GM12878 (cell line): ENCODE data around the gene S100A3. TPM values are rescaled to one million over a fixed set of nuclear protein-coding genes. Genes with fewer than 3 reads are reported as not detected.

Experiments
- ATAC-seq: fragments of 200-7000 bp; cut with Tn5 transposase; 3 replicates; pipeline ENCODE4 v1.9.1; 2020; ENCODE audit warnings: mild to moderate bottlenecking, moderate library complexity
- BruUV-seq: library from RNA; stranded (reverse); fragments of 400-500 nt; replicated peaks from 2 replicates; lab custom pipeline; 2021; lab: Mats Ljungman, UMichigan
- CTCF ChIA-PET: fragments of 300-600 bp; sonication (Branson Sonifier 250); formaldehyde crosslinking; extraction: SDS; loops from one replicate; lab custom pipeline; 2021; ENCODE audit warnings: inconsistent platforms; lab: Yijun Ruan, JAX
- POLR2A ChIA-PET: fragments of 350-600 bp; formaldehyde crosslinking; extraction: SDS; loops from one replicate; lab custom pipeline; 2021; ENCODE audit warnings: inconsistent platforms; lab: Charles Lee
- RAD21 ChIA-PET: fragments of 300-600 bp; sonication (Branson Sonifier 250); formaldehyde crosslinking; loops from one replicate; lab custom pipeline; 2023; ENCODE audit warnings: antibody characterized with exemption; ENCODE audit not compliant: unreplicated experiment; lab: Charles Lee
- SMC1A ChIA-PET: fragments of 300-600 bp; sonication (Branson Sonifier 250); formaldehyde crosslinking; loops from one replicate; lab custom pipeline; 2023; ENCODE audit not compliant: unreplicated experiment, uncharacterized antibody; lab: Charles Lee
- DNase-seq: peaks from one replicate; pipeline ENCODE4 v3.0.0-alpha.2; 2011; ENCODE audit warnings: low read depth, low spot score
- FAIRE-seq: peaks from 3 replicates; lab custom pipeline; 2011; peaks lifted over from hg19 to GRCh38; lab: Jason Lieb, UNC
- H2AFZ ChIP-seq: 2 replicates; pipeline ENCODE4 v1.6.0; 2011; ENCODE audit warnings: low read depth, low read length, control low read depth; ENCODE audit not compliant: control insufficient read depth
- H3K27ac ChIP-seq: 2 replicates; pipeline ENCODE4 v1.5.1; 2011; ENCODE audit warnings: control low read depth; ENCODE audit not compliant: control insufficient read depth, insufficient read depth
- H3K27me3 ChIP-seq, 2 experiments: replicated peaks in 1 of 2; 2 replicates each; pipeline versions ENCODE4 v1.6.0 to v1.6.1; 2011; ENCODE audit warnings: low read length in 1 of 2; ENCODE audit not compliant: control insufficient read depth in 2 of 2, insufficient read depth in 2 of 2
- H3K36me3 ChIP-seq, 2 experiments: 2 replicates each; pipeline ENCODE4 v1.5.1; 2011; ENCODE audit warnings: low read length in 1 of 2; ENCODE audit not compliant: control insufficient read depth in 2 of 2, insufficient read depth in 2 of 2
- H3K4me1 ChIP-seq: 2 replicates; pipeline ENCODE4 v1.6.1; 2011; ENCODE audit warnings: mild to moderate bottlenecking, low read length, moderate library complexity, mixed read lengths; ENCODE audit not compliant: control insufficient read depth, insufficient read depth
- H3K4me2 ChIP-seq: 2 replicates; pipeline ENCODE4 v1.6.0; 2011; ENCODE audit warnings: control low read depth; ENCODE audit not compliant: control insufficient read depth, insufficient read depth
- H3K4me3 ChIP-seq: fragments of 200-600 bp; sonication (generic); 2 replicates; pipeline ENCODE4 v1.5.1; 2016
- H3K79me2 ChIP-seq: 2 replicates; pipeline ENCODE4 v1.6.0; 2011; ENCODE audit warnings: low read length; ENCODE audit not compliant: control insufficient read depth, insufficient read depth
- H3K9ac ChIP-seq: 2 replicates; pipeline ENCODE4 v1.8.0; 2011; ENCODE audit warnings: low read length, control low read depth, mixed read lengths; ENCODE audit not compliant: control insufficient read depth, insufficient read depth
- H3K9me3 ChIP-seq: replicated peaks from 3 replicates; pipeline ENCODE4 v1.5.1; 2011; ENCODE audit warnings: mild to moderate bottlenecking, low read length; ENCODE audit not compliant: control insufficient read depth, insufficient read depth
- H4K20me1 ChIP-seq: 2 replicates; pipeline ENCODE4 v1.6.0; 2011; ENCODE audit not compliant: control insufficient read depth, insufficient read depth
- ATF3 ChIP-seq: IDR thresholded peaks from 2 replicates; pipeline ENCODE4 v1.6.1; 2011; ENCODE audit warnings: low read depth, mild to moderate bottlenecking, low read length, moderate library complexity, borderline replicate concordance; ENCODE audit errors: extremely low read depth
- E2F8 ChIP-seq: fragments of 450-650 bp; IDR thresholded peaks from 2 replicates; pipeline ENCODE4 v1.6.1; 2018; ENCODE audit warnings: mild to moderate bottlenecking, low read depth, moderate library complexity; ENCODE audit not compliant: partially characterized antibody
- EED ChIP-seq: sonication (generic); IDR thresholded peaks from 2 replicates; pipeline ENCODE4 v1.6.1; 2016; ENCODE audit warnings: antibody characterized with exemption, low read depth
- ETV6 ChIP-seq, 2 experiments: fragments of 450-650 bp in 1 of 2; IDR thresholded peaks in 1 of 2; conservative IDR thresholded peaks in 1 of 2; 2 replicates each; pipeline ENCODE4 v1.6.1; 2014; ENCODE audit warnings: antibody characterized with exemption in 1 of 2, borderline replicate concordance in 1 of 2, low read depth in 1 of 2, mild to moderate bottlenecking in 1 of 2, moderate library complexity in 1 of 2
- EZH2 ChIP-seq: IDR thresholded peaks from 2 replicates; pipeline ENCODE4 v1.6.1; 2012; ENCODE audit warnings: low read depth, mild to moderate bottlenecking, control low read depth, inconsistent platforms, low read length, borderline replicate concordance; ENCODE audit not compliant: control insufficient read depth
- GATAD2B ChIP-seq: fragments of 450-650 bp; conservative IDR thresholded peaks from 2 replicates; pipeline ENCODE4 v1.6.1; 2017; ENCODE audit warnings: low read depth, mild to moderate bottlenecking, moderate library complexity
- MXI1 ChIP-seq: fragments of 150-350 bp; IDR thresholded peaks from 2 replicates; pipeline ENCODE4 v1.6.1; 2011; ENCODE audit warnings: low read depth, mild to moderate bottlenecking, inconsistent platforms, low read length, improper control_type of control experiment
- PML ChIP-seq: IDR thresholded peaks from 2 replicates; pipeline ENCODE4 v1.6.1; 2012; ENCODE audit warnings: low read length, inconsistent platforms
- RBBP5 ChIP-seq: fragments of 200-600 bp; sonication (generic); conservative IDR thresholded peaks from 2 replicates; pipeline ENCODE4 v1.6.1; 2016
- RELA ChIP-seq: fragments of 450-650 bp; IDR thresholded peaks from 2 replicates; pipeline ENCODE4 v1.8.0; 2014; ENCODE audit warnings: borderline replicate concordance; ENCODE audit not compliant: partially characterized antibody
- SP1 ChIP-seq: IDR thresholded peaks from one replicate; pipeline ENCODE4 v1.6.1; 2011; ENCODE audit warnings: low read depth, low read length
- WRNIP1 ChIP-seq: IDR thresholded peaks from 2 replicates; pipeline ENCODE4 v1.6.1; 2011; ENCODE audit warnings: low read depth, low read length, improper control_type of control experiment, borderline replicate concordance
- YY1 ChIP-seq: IDR thresholded peaks from 2 replicates; pipeline ENCODE4 v1.6.1; 2011; ENCODE audit warnings: low read depth, mild to moderate bottlenecking, low read length
- ZBTB40 ChIP-seq: fragments of 450-650 bp; IDR thresholded peaks from 2 replicates; pipeline ENCODE4 v1.6.1; 2016; ENCODE audit warnings: mild to moderate bottlenecking, moderate library complexity, borderline replicate concordance
- ZZZ3 ChIP-seq: IDR thresholded peaks from 2 replicates; pipeline ENCODE4 v1.6.1; 2011; ENCODE audit warnings: low read depth; ENCODE audit not compliant: control insufficient read depth, insufficient read length
- WGBS: methylation state at CpG from one replicate; pipeline ENCODE4 v1.1.6; 2016; ENCODE audit warnings: low lambda C conversion rate; ENCODE audit not compliant: insufficient replicate concordance, insufficient coverage; ENCODE audit errors: missing lambda C conversion rate; 5-methylcytosine and 5-hydroxymethylcytosine counted together
- in situ Hi-C: fragments of 300-500 bp; cut with MboI; formaldehyde crosslinking; loops from 9 replicates; pipeline ENCODE4 v1.14.3; 2018; ENCODE audit warnings: mixed read lengths
- intact Hi-C: fragments of 100-400 bp; cut with micrococcal nuclease; formaldehyde crosslinking; loops from one replicate; pipeline ENCODE4 v1.14.2; 2022; ENCODE audit not compliant: unreplicated experiment
- polyA plus RNA-seq, 11 experiments: library from polyadenylated mRNA; depleted of rRNA in 4 of 11; unstranded in 6 of 11; stranded (reverse) in 5 of 11; fragments of >200 nt; fragmentation: Nextera tagmentation in 4 of 11; fragmentation: Illumina TruSeq in 1 of 11; extraction: Ambion mirVana in 4 of 11; extraction: Trizol in 1 of 11; gene quantifications; 1 replicate in 1 of 11; 2 replicates in 10 of 11; pipeline versions ENCODE4 v1.2.1 to v1.2.3, GENCODE V29; 2011 to 2016; ENCODE audit warnings: inconsistent platforms in 2 of 11, missing spikeins in 2 of 11, low read depth in 1 of 11
- total RNA-seq, 4 experiments: library from RNA; depleted of rRNA in 3 of 4; stranded (reverse); fragments of >200 nt in 3 of 4; fragmentation: Illumina TruSeq in 1 of 4; extraction: Trizol in 1 of 4; gene quantifications; 2 replicates each; pipeline versions ENCODE4 v1.2.1 to v1.2.3, GENCODE V29; 2013 to 2021

The S100A3 gene
- total and polyA plus RNA-seq, 10 of the 15 experiments (the other 5 are each of a cell fraction or from before 2014, with no cell fraction given), result 0.32 to 0.45 TPM; not detected in 8

GRCh38 chr1:153569465-153569864 is 20.4 kb upstream of the S100A3 start:
- in situ Hi-C loops (no loop called here), intact Hi-C loops (loop anchor here (2.0 to 5.0 kb wide), 3 partner anchors 37 to 217 kb away; no protein-coding TSS in a partner anchor)
- H2AFZ ChIP-seq, result no peak overlapping the region
- H3K79me2 ChIP-seq, result no peaks in the 10 kb centered on the region
- H4K20me1 ChIP-seq, result no peaks in the 10 kb centered on the region
- H3K4me2 ChIP-seq, result no peak overlapping the region
- ChIA-PET POLR2A (interaction anchor here (0.6 kb wide), 1 partner anchor 106 kb away, joined by 4 read pairs; no protein-coding TSS in a partner anchor), CTCF (interaction anchor here (1.3 to 7.5 kb wide), 9 partner anchors 25 to 212 kb away, joined by 3 to 216 read pairs (median 7); partner anchors contain the start of genes CHTOP, S100A14, S100A6 and S100A9), SMC1A (interaction anchor here (1.2 to 4.0 kb wide), 6 partner anchors 36 to 103 kb away, joined by 3 to 72 read pairs (median 6); partner anchors contain the start of genes CHTOP, S100A1, S100A14 and S100A6), RAD21 (interaction anchor here (4.1 to 5.2 kb wide), 3 partner anchors 36 to 59 kb away, joined by 59 to 74 read pairs (median 60); partner anchors contain the start of genes S100A14 and S100A6)
- H3K9me3 ChIP-seq, result no peaks in the 10 kb centered on the region
- H3K27ac ChIP-seq, result no peak overlapping the region
- FAIRE-seq (no peak), DNase-seq (no peak), ATAC-seq (no peak)
- BruUV-seq, result no TSS peak
- 21% methylated on average over 8 of the region's 8 CpGs for WGBS
- no peak overlapping the region for H3K4me3 ChIP-seq
- H3K36me3 ChIP-seq, result no peaks in the 10 kb centered on the region
- no peaks in the 10 kb centered on the region for H3K27me3 ChIP-seq
- H3K4me1 ChIP-seq, result peaks cover 23% of the 10 kb centered on the region
- no peak overlapping the region for H3K9ac ChIP-seq
- no peak for TF ChIP-seq ATF3
- TF ChIP-seq EED, result no peak
- TF ChIP-seq ETV6 (conservative IDR thresholded peaks at IDR 0.05 in 1 of 2, IDR thresholded peaks at IDR 0.05 in 1 of 2; ENCODE audit: borderline replicate concordance in 1 of 2, low read depth in 1 of 2), result no peak
- no peak for TF ChIP-seq EZH2
- TF ChIP-seq YY1, result no peak
- no peak for TF ChIP-seq GATAD2B
- TF ChIP-seq PML, result no peak
- TF ChIP-seq RELA, result no peak
- no peak for TF ChIP-seq E2F8
- TF ChIP-seq RBBP5, result no peak
- TF ChIP-seq ZBTB40, result no peak
- TF ChIP-seq MXI1, result no peak
- TF ChIP-seq WRNIP1, result no peak
- no peak for TF ChIP-seq ZZZ3
- no peak for TF ChIP-seq SP1
